ENCODE results near the gene DMRTC2.

DNA sequence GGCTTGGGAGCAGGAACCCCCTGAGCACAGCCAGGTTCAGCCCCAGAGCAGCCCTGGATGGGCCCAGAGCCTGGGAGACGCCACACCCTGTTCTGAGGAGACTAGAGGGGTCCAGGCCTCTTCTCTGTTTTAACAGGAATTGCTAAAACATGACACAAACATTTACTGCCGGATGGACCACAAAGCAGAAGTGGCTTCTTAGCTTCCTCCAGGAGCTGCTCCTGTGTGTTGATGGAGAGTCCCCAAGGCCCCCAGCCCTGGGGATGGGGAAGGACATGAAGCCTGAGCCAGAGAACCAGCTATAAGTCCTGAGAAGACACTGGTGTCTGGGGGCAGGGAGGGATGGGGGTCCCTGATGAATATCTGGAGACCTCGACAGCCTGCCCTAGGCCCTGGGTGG is 33.8 kb upstream of the DMRTC2 start:
- TF ChIP-seq EGR1 (IDR thresholded peaks at IDR 0.05; ENCODE audit: low read depth) (no peak), POLR2A (IDR thresholded peaks at IDR 0.05; ENCODE audit: borderline replicate concordance, extremely low read depth, insufficient read depth, insufficient read length) (no peak)
- TF ChIP-seq, protein P1, sequence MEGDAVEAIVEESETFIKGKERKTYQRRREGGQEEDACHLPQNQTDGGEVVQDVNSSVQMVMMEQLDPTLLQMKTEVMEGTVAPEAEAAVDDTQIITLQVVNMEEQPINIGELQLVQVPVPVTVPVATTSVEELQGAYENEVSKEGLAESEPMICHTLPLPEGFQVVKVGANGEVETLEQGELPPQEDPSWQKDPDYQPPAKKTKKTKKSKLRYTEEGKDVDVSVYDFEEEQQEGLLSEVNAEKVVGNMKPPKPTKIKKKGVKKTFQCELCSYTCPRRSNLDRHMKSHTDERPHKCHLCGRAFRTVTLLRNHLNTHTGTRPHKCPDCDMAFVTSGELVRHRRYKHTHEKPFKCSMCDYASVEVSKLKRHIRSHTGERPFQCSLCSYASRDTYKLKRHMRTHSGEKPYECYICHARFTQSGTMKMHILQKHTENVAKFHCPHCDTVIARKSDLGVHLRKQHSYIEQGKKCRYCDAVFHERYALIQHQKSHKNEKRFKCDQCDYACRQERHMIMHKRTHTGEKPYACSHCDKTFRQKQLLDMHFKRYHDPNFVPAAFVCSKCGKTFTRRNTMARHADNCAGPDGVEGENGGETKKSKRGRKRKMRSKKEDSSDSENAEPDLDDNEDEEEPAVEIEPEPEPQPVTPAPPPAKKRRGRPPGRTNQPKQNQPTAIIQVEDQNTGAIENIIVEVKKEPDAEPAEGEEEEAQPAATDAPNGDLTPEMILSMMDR (IDR thresholded peaks at IDR 0.05 in 2 of 3, conservative IDR thresholded peaks at IDR 0.05 in 1 of 3; ENCODE audit: borderline replicate concordance in 1 of 3, insufficient read depth in 1 of 3, low read depth in 2 of 3, low read length in 2 of 3) = no peak

Data from HCT116 (cell line).